GM21390 (cell line): ENCODE measurements around the gene ACOT11.

Source experiments
- ATAC-seq: cut with Tn5 transposase; IDR thresholded peaks from one replicate; pipeline ENCODE4 v1.9.1; 2021; ENCODE audit not compliant: unreplicated experiment

Gene ACOT11

GRCh38 chr1:54559771-54560231 lies 11.8 kb downstream of the ACOT11 start:
- ATAC-seq: no peak

DNA sequence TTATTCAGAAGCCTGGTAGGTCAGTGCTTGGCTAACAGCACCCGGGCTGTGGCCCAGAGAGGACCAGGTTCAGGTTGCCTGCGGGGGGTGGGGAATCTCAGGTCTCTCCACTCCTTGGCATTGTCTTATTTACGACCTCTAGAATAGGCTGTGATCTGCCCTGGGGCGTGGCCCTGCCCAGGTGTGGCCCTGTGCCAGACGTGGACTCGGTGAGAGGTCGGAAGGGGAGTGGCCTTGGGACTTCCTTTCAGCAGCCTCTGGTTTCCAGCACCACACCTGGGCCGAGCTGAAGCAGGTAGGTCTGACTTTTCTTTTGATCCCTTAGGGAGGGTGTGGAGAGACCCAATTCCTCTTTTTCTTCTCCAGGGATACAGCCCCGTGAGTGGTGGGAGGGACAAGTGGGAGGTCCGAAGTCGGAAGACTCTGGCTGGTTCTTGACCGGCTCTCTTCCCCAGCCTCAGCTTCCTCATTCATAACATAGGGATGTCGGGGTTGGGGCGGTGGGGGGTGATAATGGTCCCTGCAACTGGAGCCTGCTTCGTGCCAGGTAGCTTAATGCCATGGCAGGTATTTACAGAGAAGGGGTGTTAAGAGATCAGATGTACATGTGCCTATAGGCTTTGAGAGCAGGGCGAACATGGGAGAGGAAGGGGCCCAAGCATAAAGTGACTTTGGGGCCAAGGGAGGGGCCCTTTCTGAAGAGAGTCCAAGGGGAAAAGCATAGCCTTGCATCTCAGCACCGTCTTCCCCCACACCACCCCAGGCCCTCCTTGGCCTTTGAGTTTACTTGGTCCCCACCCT lies 16.5 kb downstream of the ACOT11 start:
- no peak for ATAC-seq

DNA sequence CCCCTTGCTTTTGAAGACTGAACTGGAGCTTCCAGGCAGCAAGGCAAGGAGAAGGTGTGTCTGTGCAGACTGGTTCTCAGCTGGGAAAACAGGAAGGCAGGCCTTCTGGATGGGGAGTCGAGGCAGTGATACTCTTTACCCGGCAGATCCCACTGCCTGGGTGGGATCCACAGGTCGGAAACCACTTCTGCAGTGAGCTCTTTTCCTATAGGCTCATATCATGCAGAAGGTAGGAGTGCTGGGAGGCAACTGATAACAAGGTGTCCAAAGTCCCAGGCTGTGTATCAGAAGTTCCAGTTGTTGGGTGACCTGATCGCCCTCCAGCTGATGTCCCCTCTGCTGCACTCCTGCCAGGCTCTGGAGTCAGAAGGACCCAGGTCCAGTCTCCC lies 17.1 kb downstream of the ACOT11 start:
- ATAC-seq: no peak

GRCh38 chr1:54566438-54567141 lies 18.6 kb downstream of the ACOT11 start:
- ATAC-seq: no peak

DNA sequence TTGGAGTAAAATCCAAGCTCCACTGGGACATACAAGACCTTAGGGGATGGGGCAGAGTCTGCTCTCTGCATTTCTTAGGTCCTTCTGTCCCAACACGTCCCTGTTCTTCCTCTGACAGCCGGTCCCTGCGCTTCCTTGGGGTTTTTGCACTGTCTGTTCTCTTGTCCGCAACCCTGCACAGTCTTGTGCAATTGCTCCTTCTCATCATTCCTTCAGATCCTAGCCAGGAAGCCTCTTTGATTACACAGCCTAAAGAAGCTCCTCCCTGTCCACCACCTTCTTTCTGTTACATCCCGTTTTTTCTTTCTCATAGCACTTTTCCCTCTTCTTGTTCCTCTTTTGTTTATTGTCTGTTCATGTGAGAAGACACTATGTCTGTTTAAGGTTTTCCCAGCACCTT lies 19.9 kb downstream of the ACOT11 start:
- ATAC-seq: no peak

DNA sequence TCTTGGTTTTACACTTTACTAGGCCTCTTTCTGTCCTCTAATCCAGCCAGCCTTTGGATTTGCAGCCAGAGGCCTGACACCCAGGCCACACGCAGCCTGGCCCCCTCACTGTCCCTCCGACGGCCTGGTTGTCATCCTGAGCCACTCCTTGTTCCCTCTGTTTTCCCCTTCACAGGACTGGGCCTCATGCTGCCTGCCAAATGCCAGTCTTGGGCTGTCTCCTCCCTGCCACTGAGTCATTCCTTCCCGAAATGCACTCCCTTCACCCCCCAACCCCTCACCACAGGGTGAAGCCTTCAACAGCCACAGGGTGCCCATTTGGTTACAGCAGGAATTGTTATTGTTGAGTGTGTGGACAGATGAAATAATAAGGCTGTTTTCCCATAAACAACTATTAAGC lies 21.3 kb downstream of the ACOT11 start:
- ATAC-seq: no peak

GRCh38 chr1:54570161-54570560 lies 22.1 kb downstream of the ACOT11 start:
- ATAC-seq: no peak

DNA sequence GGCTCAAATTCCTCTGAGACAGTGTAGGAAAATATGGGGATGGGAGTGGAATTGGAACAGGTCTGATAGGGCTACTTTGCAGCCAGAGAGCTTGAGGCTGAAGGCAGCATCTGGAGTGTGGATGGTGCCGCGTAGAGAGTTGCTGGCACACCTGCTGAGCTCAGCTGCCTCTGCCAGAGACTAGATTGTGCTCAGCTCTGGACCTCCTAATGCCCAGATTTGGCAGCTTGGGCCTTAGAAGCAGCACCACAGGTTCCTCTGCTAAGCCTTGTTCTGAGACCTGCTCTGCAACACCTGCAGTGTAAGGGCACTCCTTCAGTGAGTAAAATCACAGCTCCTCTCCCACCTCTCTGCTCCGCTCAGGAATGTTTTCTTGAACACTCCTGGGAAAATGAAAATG lies 23.3 kb downstream of the ACOT11 start:
- no peak for ATAC-seq

GRCh38 chr1:54571803-54572541 lies 23.9 kb downstream of the ACOT11 start:
- ATAC-seq: no peak

DNA sequence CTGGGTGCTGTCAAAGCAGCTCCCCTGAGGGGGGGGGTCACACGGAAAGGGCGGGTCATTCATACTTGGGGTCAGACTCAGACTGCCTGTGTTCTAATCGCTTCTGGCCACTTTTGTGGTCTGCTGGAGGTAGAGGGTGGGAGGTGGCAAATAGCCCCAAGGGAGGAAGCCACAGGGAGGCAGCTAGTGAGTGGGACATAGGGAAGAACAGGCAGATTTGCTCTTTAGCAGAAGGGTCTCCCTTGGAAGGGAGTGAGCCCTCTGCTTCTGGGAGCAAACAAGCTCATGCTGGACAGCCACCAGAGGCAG lies 24.5 kb downstream of the ACOT11 start:
- ATAC-seq: no peak

- ATAC-seq: no peak
Observed at GRCh38 chr1:54574158-54574778, 26.2 kb downstream of the ACOT11 start.

DNA sequence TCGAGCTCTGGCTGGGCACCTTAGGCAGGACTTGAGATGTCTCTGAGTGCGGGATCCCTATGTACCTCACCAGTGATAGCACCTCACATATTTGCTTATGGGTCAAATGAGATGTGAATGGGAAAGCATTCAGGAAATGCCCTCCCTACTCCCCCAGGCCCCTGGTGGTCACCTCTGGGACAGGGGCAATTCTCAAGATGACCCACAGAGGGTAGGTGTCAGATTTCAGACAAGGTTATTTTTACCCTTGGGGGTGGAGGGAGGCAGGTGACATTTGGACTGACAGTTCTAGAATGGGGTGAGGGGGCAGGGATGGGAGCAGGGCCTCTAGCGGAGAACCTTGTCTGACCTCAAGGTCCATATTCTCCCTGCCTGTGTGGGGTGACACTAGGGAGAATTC lies 27.1 kb downstream of the ACOT11 start:
- no peak for ATAC-seq

DNA sequence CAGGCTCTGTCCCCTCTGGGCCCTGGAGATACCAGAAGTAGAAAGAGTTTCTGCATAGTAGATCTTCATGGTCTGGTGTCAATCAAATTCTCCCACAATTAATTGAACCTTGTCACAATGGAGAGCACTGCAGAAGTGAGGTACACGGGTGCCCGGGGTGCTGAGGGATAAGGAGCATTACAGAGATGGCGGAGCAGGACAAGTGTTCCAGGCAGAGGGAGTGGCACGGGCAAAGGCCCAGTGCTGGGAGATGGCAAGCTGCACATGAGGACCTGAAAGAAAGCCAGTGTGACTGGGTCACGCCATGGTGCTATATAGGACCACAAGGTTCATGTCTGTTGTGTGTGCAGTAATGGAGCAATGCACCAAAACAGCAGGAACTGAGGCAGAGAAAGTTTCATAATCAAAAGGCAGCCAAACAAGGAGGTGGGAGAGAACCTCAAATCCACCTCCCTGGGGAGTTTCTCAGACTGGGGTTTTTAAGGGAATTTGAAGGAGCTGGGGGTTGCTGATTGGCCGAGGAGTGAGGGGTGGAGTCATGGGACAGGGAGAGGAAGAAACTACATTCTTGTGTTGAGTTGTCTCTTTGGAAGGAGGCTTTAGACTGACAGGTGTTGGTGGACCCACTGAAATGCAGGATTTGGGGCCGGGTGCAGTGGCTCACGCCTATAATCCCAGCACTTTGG lies 27.7 kb downstream of the ACOT11 start:
- ATAC-seq: no peak

- no peak for ATAC-seq
Observed at GRCh38 chr1:54577612-54578011, 29.6 kb downstream of the ACOT11 start.

GRCh38 chr1:54579337-54579781 lies 31.3 kb downstream of the ACOT11 start:
- ATAC-seq: no peak

DNA sequence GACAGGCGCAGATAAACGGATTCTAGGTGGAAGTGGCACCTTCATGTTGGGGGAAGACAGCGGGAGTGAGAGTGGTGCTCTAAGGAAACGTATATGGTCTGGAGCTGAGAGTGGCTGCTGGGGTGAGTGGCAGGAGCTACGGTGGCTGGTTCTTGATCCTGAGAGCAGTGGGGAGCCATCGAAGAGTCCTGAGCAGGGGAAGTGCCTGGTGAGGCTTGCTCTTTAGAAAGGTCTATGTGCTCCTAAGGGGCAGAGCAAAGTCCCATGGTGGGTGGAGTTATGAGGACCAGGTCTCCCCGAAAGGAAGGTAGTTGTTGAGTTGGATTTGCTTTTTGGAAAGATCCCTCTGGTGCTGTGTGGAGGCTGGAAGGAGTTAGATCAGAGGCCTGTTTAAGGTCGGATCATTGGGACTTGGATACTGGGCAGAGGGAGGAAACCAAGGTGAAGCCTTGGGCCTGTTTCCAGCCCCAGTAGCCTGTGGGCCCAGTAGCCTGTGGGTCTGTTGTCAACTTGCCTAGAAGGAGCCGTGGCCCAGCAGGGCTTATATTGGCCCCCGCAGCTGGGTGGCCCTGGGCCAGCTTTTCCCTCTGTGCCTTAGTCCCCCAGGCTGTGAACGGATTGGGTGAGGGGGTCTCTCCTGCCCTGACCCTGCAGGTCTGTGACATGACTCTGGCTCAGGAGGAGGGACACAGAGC lies 33.0 kb downstream of the ACOT11 start:
- ATAC-seq: no peak

- no peak for ATAC-seq
Observed at GRCh38 chr1:54581621-54582035, 33.6 kb downstream of the ACOT11 start.

DNA sequence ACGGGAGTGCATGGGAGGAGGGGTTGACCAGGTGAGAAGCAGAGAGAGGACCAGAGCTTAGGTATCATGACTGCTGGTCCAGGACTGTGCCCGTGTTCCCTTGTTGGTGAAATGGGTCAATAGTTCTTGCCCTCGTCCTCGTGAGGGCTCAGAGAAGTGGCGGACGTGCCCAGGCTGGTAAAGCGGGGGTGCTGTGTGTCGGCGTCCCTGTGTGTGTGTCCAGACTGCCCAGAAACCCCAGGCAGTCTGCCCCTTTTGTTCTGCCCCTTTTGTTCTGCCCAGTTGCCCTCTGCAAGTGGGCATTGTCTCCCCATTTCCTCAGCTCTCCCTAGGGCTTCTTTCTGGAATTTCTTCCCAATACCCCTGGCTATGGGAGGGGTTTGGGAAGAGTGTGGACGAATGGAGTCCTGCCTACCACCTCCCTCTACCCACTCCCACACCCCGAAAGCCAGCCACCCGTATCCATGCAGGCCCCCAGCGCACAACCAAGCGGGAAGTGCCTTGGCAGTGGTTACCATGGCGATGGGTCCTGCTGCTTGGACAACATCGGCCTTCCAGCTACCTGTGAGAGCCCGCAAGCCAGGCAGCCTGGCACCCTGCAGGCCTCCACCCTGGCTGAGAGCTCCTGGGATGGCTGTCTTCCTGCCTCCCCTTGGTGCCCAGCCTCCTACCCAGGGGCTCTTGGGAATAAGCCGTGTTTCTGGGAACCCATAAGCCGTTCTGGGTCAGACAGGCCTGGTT lies 34.7 kb downstream of the ACOT11 start:
- ATAC-seq: no peak

- no peak for ATAC-seq
Observed at GRCh38 chr1:54583307-54583686, 35.3 kb downstream of the ACOT11 start.

DNA sequence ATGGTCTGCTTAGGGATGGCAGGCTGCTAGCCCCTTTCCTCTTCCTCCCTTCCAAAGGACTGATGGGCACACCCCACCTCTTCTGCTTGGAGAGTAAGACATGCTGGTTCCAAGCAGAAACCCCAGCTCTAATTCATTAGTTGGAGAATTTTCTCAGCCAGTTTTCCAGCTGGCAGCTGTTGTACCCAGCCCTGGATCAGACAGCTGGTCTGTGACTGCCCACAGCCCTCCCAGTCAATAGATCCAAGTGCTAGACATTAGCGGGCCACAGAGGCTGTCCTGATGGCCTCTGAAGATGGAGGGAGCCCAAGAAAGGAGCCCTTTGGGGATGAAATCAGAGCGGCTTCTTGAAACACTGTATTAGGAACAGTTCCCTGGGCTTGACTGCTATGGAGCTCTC lies 35.8 kb downstream of the ACOT11 start:
- ATAC-seq: no peak
